Measurements from ENCODE around the gene UBE2R2.

GRCh38 chr9:33776578-33776977 lies 40.4 kb upstream of the UBE2R2 start:
- no peak for TF ChIP-seq TAF1 (IDR thresholded peaks at IDR 0.05; ENCODE audit: borderline replicate concordance, insufficient read depth, low read length)
- no peak for TF ChIP-seq REST (IDR thresholded peaks at IDR 0.05; ENCODE audit: insufficient read depth in 1 of 2, low read depth in 2 of 2, low read length in 2 of 2)
- no peak for TF ChIP-seq SIN3A (IDR thresholded peaks at IDR 0.05; ENCODE audit: borderline replicate concordance, insufficient read depth, low read length)
- no peak for TF ChIP-seq POLR2AphosphoS5 (IDR thresholded peaks at IDR 0.05; ENCODE audit: low read depth, low read length)
